Tibial artery (tissue), 4 donors: ENCODE data around the gene SNX25.
"Not testable (repeated sequence)": the region's sequence is repeated elsewhere in the genome, so short reads cannot be mapped to it uniquely, and the experiment has no call there.

Experiments
- DNase-seq, 2 donors: peaks; one replicate each; pipeline ENCODE4 v3.0.0-alpha.2; 2019
- H3K27ac ChIP-seq, 2 donors: fragments of 200-600 bp; sonication (generic) in 1 of 2; 1 replicate in 1 of 2; 2 replicates in 1 of 2; pipeline ENCODE4 v1.5.1; 2018 to 2019; ENCODE audit warnings: mild to moderate bottlenecking in 1 of 2
- H3K27me3 ChIP-seq, 2 donors: fragments of 200-600 bp; sonication (generic) in 1 of 2; one replicate each; pipeline versions ENCODE4 v1.5.1 to v1.6.0; 2016 to 2019
- H3K36me3 ChIP-seq, 3 donors: fragments of 200-600 bp; sonication (generic) in 2 of 3; one replicate each; pipeline ENCODE4 v1.5.1; 2016 to 2019; ENCODE audit warnings: mild to moderate bottlenecking in 2 of 3
- H3K4me1 ChIP-seq, 4 donors: fragments of 200-600 bp; sonication (generic) in 2 of 4; 1 replicate in 3 of 4; 2 replicates in 1 of 4; pipeline ENCODE4 v1.5.1; 2016 to 2019
- H3K4me3 ChIP-seq, 2 donors: fragments of 200-600 bp; sonication (generic) in 1 of 2; 1 replicate in 1 of 2; 2 replicates in 1 of 2; pipeline ENCODE4 v1.5.1; 2018 to 2019; ENCODE audit warnings: mild to moderate bottlenecking in 2 of 2
- H3K9me3 ChIP-seq, 3 donors: fragments of 200-600 bp; sonication (generic) in 1 of 3; one replicate each; pipeline ENCODE4 v1.5.1; 2016 to 2019
- CTCF ChIP-seq, 2 experiments: fragments of 200-600 bp in 1 of 2; fragments of 450-650 bp in 1 of 2; IDR thresholded peaks; one replicate each; pipeline ENCODE4 v1.5.1; 2017 to 2019; ENCODE audit warnings: antibody characterized with exemption in 2 of 2, mild to moderate bottlenecking in 1 of 2, moderate library complexity in 1 of 2
- intact Hi-C: fragments of 100-400 bp; cut with DNase I; formaldehyde crosslinking; loops from one replicate; pipeline ENCODE4 v1.15.0; 2023; ENCODE audit warnings: low total_unique reads

SNX25 gene

DNA sequence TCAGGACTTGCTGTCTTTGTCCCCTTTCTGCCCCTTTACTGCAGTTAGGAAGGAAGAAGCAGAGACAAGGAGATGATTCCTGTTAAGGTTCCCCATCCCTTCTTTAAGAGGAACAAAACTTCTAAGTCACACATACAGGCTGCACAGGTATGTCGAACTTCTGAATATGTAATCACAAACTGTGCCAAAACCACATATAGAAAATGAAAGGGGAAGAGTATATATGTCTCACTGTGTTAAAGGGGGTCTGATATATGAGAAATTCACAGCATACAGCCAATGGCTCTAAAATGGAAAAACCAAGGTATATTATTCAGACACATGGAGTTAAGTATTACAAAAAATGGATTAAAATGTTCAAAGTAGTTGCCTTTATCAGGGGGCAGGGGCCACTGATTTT, 17.3 kb upstream of the SNX25 start:
- intact Hi-C loops: no loop called here
- no peak for DNase-seq

DNA sequence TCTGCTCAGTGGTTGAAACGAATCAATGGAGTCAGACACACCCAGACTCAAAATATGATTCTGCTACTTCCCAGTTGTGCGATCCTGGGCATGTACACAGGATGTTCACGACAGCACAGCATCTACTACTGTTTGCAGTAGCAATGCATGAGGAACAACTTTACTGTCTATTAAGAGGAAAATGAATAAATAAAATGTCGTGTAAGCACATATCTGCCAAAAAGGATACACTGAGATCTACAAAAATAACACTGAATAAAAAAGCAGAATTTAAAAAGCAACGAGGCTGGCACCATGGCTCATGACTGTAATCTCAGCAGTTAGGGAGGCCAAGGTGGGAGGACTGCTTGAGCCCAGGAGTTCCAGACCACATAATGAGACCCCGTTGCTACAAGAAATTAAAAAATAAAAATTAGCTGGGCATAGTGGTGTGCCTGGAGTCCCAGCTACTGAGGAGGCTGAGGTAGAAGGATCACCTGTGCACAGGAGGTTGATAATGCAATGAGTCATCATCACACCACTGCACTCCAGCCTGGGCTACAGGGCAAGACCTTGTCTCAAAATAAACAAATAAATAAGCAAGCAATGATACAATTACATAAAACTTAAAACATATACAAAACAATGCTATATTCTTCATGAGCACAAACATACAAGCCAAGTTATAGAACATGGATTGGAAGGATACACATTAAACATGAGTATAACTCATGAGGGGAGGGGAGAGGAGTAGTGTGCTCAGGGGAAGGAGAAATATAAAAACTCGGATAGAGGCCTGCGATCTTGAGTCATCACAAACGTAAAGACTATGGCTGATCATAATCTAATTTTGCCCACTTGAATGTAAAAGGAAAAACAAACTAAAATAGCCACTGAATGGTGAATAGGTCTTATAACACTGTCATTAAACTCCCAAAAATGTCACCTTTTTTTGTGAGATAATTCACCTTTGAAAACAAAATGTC, 14.2 kb upstream of the SNX25 start:
- TF ChIP-seq CTCF (IDR thresholded peaks at IDR 0.05): no peak
- Histone ChIP-seq H3K27me3 (no peaks in the 10 kb centered on the region), H3K36me3 (peaks cover 0 to 7% (median 2%) of the 10 kb centered on the region in 3 donors), H3K4me3 (no peak overlapping the region), H3K27ac (no peak overlapping the region), H3K4me1 (peaks cover 0 to 17% (median 2%) of the 10 kb centered on the region in 4 donors), H3K9me3 (no peaks in the 10 kb centered on the region)
- intact Hi-C loops: no loop called here
- DNase-seq: no peak

More for the DNA sequence above, 17.3 kb upstream of the SNX25 start:
- H3K27me3 ChIP-seq: no peaks in the 10 kb centered on the region
- H3K9me3 ChIP-seq: no peaks in the 10 kb centered on the region
- TF ChIP-seq CTCF (IDR thresholded peaks at IDR 0.05): no peak
- no peak overlapping the region for H3K27ac ChIP-seq
- H3K4me1 ChIP-seq: peaks cover 0 to 9% (median 2%) of the 10 kb centered on the region in 4 donors
- H3K36me3 ChIP-seq: peaks cover 7 to 30% (median 18%) of the 10 kb centered on the region in 3 donors
- no peak overlapping the region for H3K4me3 ChIP-seq

- H3K27ac ChIP-seq: no peak overlapping the region
- no peaks in the 10 kb centered on the region for H3K9me3 ChIP-seq
- no peaks in the 10 kb centered on the region for H3K27me3 ChIP-seq
- no peak overlapping the region for H3K4me3 ChIP-seq
- intact Hi-C loops: no loop called here
- H3K36me3 ChIP-seq: no peaks in the 10 kb centered on the region
- no peak for DNase-seq
- no peak for TF ChIP-seq CTCF (IDR thresholded peaks at IDR 0.05)
- peaks cover 0 to 20% (median 2%) of the 10 kb centered on the region in 4 donors for H3K4me1 ChIP-seq
Observed at GRCh38 chr4:185196437-185196836, 13.0 kb upstream of the SNX25 start.

- peaks cover 0 to 33% (median 9%) of the 10 kb centered on the region in 4 donors for H3K4me1 ChIP-seq
- intact Hi-C loops, H3K27ac ChIP-seq, H3K36me3 ChIP-seq, H3K4me3 ChIP-seq, H3K27me3 ChIP-seq, DNase-seq, H3K9me3 ChIP-seq: not testable (repeated sequence)
Observed at GRCh38 chr4:185198189-185198588, 11.2 kb upstream of the SNX25 start.

- Histone ChIP-seq H3K27ac (peak overlapping the region; percentile 94 to 97), H3K27me3 (no peaks in the 10 kb centered on the region), H3K4me1 (peaks cover 0 to 42% (median 16%) of the 10 kb centered on the region in 4 donors), H3K4me3 (peak overlapping the region in 1 of 2 donors; percentile 61), H3K9me3 (no peaks in the 10 kb centered on the region), H3K36me3 (no peaks in the 10 kb centered on the region)
- no peak for TF ChIP-seq CTCF (IDR thresholded peaks at IDR 0.05)
- no peak for DNase-seq
- intact Hi-C loops: loop anchor here (5.0 to 10.0 kb wide), 4 partner anchors 195 to 825 kb away; partner anchors contain the start of genes ANKRD37 and LRP2BP
Observed at GRCh38 chr4:185201977-185202962, 7.1 kb upstream of the SNX25 start.
